WTC11 (cell line): ENCODE data around the gene ABCC9. TPM values are rescaled to one million over a fixed set of nuclear protein-coding genes. Genes with fewer than 3 reads are reported as not detected.

Source experiments
- ATAC-seq: fragments of 200-7000 bp; cut with Tn5 transposase; 2 replicates; pipeline ENCODE4 v1.10.0; 2021; ENCODE audit warnings: mild to moderate bottlenecking, moderate library complexity
- CTCF ChIA-PET: fragments of 300-600 bp; sonication (Branson Sonifier 250); formaldehyde crosslinking; loops from one replicate; lab custom pipeline; 2021; ENCODE audit warnings: antibody characterized with exemption; lab: Charles Lee
- POLR2A ChIA-PET: fragments of 350-600 bp; sonication (Branson Sonifier 250); formaldehyde crosslinking; loops from one replicate; lab custom pipeline; 2021; ENCODE audit warnings: antibody characterized with exemption; lab: Charles Lee
- DNase-seq: peaks from one replicate; pipeline ENCODE4 v3.0.0; 2021; ENCODE audit warnings: low spot score
- H3K27ac Mint-ChIP-seq: 2 replicates; pipeline ENCODE4 v1.8.0; 2021; ENCODE audit warnings: mixed read lengths
- H3K27me3 Mint-ChIP-seq: 2 replicates; pipeline ENCODE4 v1.8.0; 2021; ENCODE audit warnings: low read depth, mild to moderate bottlenecking, moderate library complexity, mixed read lengths
- H3K36me3 Mint-ChIP-seq: 2 replicates; pipeline ENCODE4 v1.8.0; 2021; ENCODE audit warnings: mixed read lengths
- H3K4me1 Mint-ChIP-seq: 2 replicates; pipeline ENCODE4 v1.8.0; 2022; ENCODE audit warnings: mixed read lengths
- H3K4me3 Mint-ChIP-seq: 2 replicates; pipeline ENCODE4 v1.8.0; 2021; ENCODE audit warnings: mild to moderate bottlenecking, moderate library complexity, mixed read lengths
- H3K9me3 Mint-ChIP-seq: 2 replicates; pipeline ENCODE4 v1.8.0; 2021; ENCODE audit warnings: mixed read lengths
- ATF2 ChIP-seq: sonication (generic); formaldehyde crosslinking; IDR thresholded peaks from 2 replicates; pipeline ENCODE4 v1.8.1; 2022; ENCODE audit warnings: low read depth, missing genetic modification reagents, borderline replicate concordance
- CBFB ChIP-seq: sonication (generic); formaldehyde crosslinking; IDR thresholded peaks from 2 replicates; pipeline ENCODE4 v1.8.1; 2022; ENCODE audit warnings: mild to moderate bottlenecking, low read depth, missing genetic modification reagents
- E2F1 ChIP-seq: sonication (generic); formaldehyde crosslinking; IDR thresholded peaks from 2 replicates; pipeline ENCODE4 v1.8.0; 2022; ENCODE audit warnings: mild to moderate bottlenecking, missing genetic modification reagents
- ELF4 ChIP-seq: sonication (generic); formaldehyde crosslinking; IDR thresholded peaks from 2 replicates; pipeline ENCODE4 v1.8.1; 2022; ENCODE audit warnings: low read depth, mild to moderate bottlenecking, moderate library complexity, missing genetic modification reagents
- ETV6 ChIP-seq: sonication (generic); formaldehyde crosslinking; IDR thresholded peaks from 2 replicates; pipeline ENCODE4 v1.8.1; 2022; ENCODE audit warnings: mild to moderate bottlenecking, missing genetic modification reagents
- FOXK1 ChIP-seq: sonication (generic); formaldehyde crosslinking; IDR thresholded peaks from 2 replicates; pipeline ENCODE4 v1.8.0; 2022; ENCODE audit warnings: mild to moderate bottlenecking, moderate library complexity, missing genetic modification reagents
- HMGA2 ChIP-seq: fragments of 250-450 bp; sonication (Bioruptor Pico); IDR thresholded peaks from 2 replicates; pipeline ENCODE4 v1.4.0; 2021; ENCODE audit warnings: mild to moderate bottlenecking, moderate library complexity
- KAT7 ChIP-seq: sonication (generic); formaldehyde crosslinking; IDR thresholded peaks from 2 replicates; pipeline ENCODE4 v1.8.1; 2023; ENCODE audit warnings: missing genetic modification reagents, mild to moderate bottlenecking, borderline replicate concordance
- MLX ChIP-seq: sonication (generic); formaldehyde crosslinking; IDR thresholded peaks from 2 replicates; pipeline ENCODE4 v1.8.1; 2023; ENCODE audit warnings: mild to moderate bottlenecking, missing genetic modification reagents, moderate library complexity
- MXD4 ChIP-seq: fragments of 250-450 bp; sonication (Bioruptor Pico); IDR thresholded peaks from 2 replicates; pipeline ENCODE4 v1.8.0; 2021; ENCODE audit warnings: mild to moderate bottlenecking, moderate library complexity, borderline replicate concordance
- MYBL2 ChIP-seq: sonication (generic); formaldehyde crosslinking; IDR thresholded peaks from 2 replicates; pipeline ENCODE4 v1.8.1; 2023; ENCODE audit warnings: mild to moderate bottlenecking, moderate library complexity, missing genetic modification reagents
- NFE2L1 ChIP-seq: sonication (generic); formaldehyde crosslinking; IDR thresholded peaks from 2 replicates; pipeline ENCODE4 v1.8.1; 2023; ENCODE audit warnings: missing genetic modification reagents
- NFYB ChIP-seq: sonication (generic); formaldehyde crosslinking; conservative IDR thresholded peaks from 2 replicates; pipeline ENCODE4 v1.8.0; 2022; ENCODE audit warnings: low read depth, missing genetic modification reagents
- NR1H2 ChIP-seq: sonication (generic); formaldehyde crosslinking; IDR thresholded peaks from 2 replicates; pipeline ENCODE4 v1.9.0; 2021; ENCODE audit warnings: mild to moderate bottlenecking, moderate library complexity, missing genetic modification reagents
- USF2 ChIP-seq: sonication (generic); formaldehyde crosslinking; IDR thresholded peaks from 2 replicates; pipeline ENCODE4 v1.8.1; 2023; ENCODE audit warnings: mild to moderate bottlenecking, missing genetic modification reagents, moderate library complexity
- ZMAT4 ChIP-seq: fragments of 250-450 bp; sonication (Bioruptor Pico); IDR thresholded peaks from 2 replicates; pipeline ENCODE4 v1.9.0; 2021; ENCODE audit warnings: mild to moderate bottlenecking
- ZNF263 ChIP-seq: sonication (generic); formaldehyde crosslinking; IDR thresholded peaks from 2 replicates; pipeline ENCODE4 v1.8.1; 2022; ENCODE audit warnings: low read depth, mild to moderate bottlenecking, moderate library complexity, missing genetic modification reagents
- total RNA-seq: library from RNA; stranded (reverse); gene quantifications from 3 replicates; pipeline ENCODE4 v1.2.3, GENCODE V29; 2021

ABCC9 gene
- total RNA-seq, 1 experiment from 2014 or later = 0.04 TPM

- TF ChIP-seq USF2 = no peak
- TF ChIP-seq, all 79 proteins: peak for 0
These were observed 28.9 kb downstream of the ABCC9 start (continued) for GRCh38 chr12:21912318-21912717.

- ChIA-PET CTCF (no interaction called here), POLR2A (no interaction called here)
- Mint-ChIP-seq H3K9me3 (no peaks in the 10 kb centered on the region), H3K27ac (no peak overlapping the region), H3K4me1 (peaks cover 7% of the 10 kb centered on the region), H3K27me3 (no peaks in the 10 kb centered on the region), H3K36me3 (no peaks in the 10 kb centered on the region), H3K4me3 (no peak overlapping the region)
- DNase-seq (no peak), ATAC-seq (no peak)
- no peak for TF ChIP-seq FOXK1 (CRISPR knock-in tag)
- TF ChIP-seq NR1H2 (CRISPR knock-in tag) = no peak
- TF ChIP-seq E2F1 (CRISPR knock-in tag) = no peak
- no peak for TF ChIP-seq NFYB (CRISPR knock-in tag)
- TF ChIP-seq MYBL2 (CRISPR knock-in tag) = no peak
- no peak for TF ChIP-seq ATF2 (CRISPR knock-in tag)
- TF ChIP-seq MXD4 = no peak
- TF ChIP-seq ZMAT4 (CRISPR knock-in tag) = no peak
These were observed 29.4 kb downstream of the ABCC9 start for GRCh38 chr12:21911832-21912231.

- no peak overlapping the region for H3K27ac Mint-ChIP-seq
- TF ChIP-seq ETV6 (CRISPR knock-in tag) (no peak), CBFB (CRISPR knock-in tag) (no peak), NFE2L1 (CRISPR knock-in tag) (no peak), KAT7 (CRISPR knock-in tag) (no peak), E2F1 (CRISPR knock-in tag) (no peak), MLX (CRISPR knock-in tag) (no peak), ZNF263 (no peak), HMGA2 (CRISPR knock-in tag) (no peak), ELF4 (CRISPR knock-in tag) (no peak)
- TF ChIP-seq, all 79 proteins: peak for 0
- Mint-ChIP-seq H3K4me1 (peaks cover 9% of the 10 kb centered on the region), H3K9me3 (0 out of 2 replicates have a peak, but pooled peaks cover under 1% of the 10 kb centered on the region), H3K36me3 (no peaks in the 10 kb centered on the region), H3K4me3 (no peak overlapping the region), H3K27me3 (no peaks in the 10 kb centered on the region)
- ChIA-PET POLR2A (no interaction called here), CTCF (interaction anchor here (1.0 kb wide), 1 partner anchor 79 kb away, joined by 6 read pairs; no protein-coding TSS in a partner anchor)
- peak; percentile 75 for ATAC-seq
- DNase-seq = no peak
These were observed 30.6 kb downstream of the ABCC9 start for GRCh38 chr12:21910657-21911056.
